Measurements from ENCODE around the gene PCDHGA6.

Gene PCDHGA6

DNA sequence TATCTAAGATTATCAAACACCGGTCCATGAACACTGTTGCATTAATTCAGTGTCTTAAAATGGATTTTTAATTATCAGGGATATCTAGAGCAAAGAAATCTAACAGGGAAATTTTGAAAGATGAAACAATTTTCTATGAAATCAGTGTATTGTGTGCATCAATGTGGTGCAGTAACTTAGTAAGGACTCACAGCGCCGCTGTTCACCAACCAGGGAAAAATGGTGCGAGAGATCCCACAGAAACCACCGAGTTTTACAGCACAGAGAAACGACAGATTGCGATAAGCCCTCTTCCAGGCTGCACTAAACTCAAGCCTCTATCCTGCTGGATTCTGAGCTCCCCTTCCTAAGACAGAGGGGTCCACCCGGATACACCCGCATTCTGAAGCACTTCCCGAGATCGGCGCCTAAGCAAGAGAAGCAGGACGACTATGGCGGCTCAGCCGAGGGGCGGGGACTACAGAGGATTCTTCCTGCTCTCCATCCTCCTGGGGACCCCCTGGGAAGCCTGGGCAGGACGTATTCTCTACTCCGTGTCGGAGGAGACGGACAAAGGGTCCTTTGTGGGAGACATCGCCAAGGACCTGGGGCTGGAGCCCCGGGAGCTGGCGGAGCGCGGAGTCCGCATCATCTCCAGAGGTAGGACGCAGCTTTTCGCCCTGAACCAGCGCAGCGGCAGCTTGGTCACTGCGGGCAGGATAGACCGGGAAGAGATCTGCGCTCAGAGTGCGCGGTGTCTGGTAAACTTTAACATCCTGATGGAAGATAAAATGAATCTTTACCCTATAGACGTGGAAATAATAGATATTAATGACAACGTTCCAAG lies 9.0 kb downstream of the PCDHGA6 start, which contains the start of gene PCDHGA7:
PCDHGA7 (plus strand) TSS at position 274 of the 826 bp plus-strand sequence; CDS start at position 432, 158 bp downstream.
- peak within 1 kb of the TSS; percentile 47 for H3K4me3 ChIP-seq (replicated peaks; ENCODE audit: insufficient read depth, low read length)
- TF ChIP-seq, protein P1, sequence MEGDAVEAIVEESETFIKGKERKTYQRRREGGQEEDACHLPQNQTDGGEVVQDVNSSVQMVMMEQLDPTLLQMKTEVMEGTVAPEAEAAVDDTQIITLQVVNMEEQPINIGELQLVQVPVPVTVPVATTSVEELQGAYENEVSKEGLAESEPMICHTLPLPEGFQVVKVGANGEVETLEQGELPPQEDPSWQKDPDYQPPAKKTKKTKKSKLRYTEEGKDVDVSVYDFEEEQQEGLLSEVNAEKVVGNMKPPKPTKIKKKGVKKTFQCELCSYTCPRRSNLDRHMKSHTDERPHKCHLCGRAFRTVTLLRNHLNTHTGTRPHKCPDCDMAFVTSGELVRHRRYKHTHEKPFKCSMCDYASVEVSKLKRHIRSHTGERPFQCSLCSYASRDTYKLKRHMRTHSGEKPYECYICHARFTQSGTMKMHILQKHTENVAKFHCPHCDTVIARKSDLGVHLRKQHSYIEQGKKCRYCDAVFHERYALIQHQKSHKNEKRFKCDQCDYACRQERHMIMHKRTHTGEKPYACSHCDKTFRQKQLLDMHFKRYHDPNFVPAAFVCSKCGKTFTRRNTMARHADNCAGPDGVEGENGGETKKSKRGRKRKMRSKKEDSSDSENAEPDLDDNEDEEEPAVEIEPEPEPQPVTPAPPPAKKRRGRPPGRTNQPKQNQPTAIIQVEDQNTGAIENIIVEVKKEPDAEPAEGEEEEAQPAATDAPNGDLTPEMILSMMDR (IDR thresholded peaks at IDR 0.05; ENCODE audit: insufficient read depth, low read length): peak; percentile 33
- TF ChIP-seq REST (IDR thresholded peaks at IDR 0.05; ENCODE audit: insufficient replicate concordance, low read depth): no peak
- peak in 1 of 2 experiments; percentile 32 for DNase-seq (ENCODE audit: low read depth in 1 of 2, low spot score in 1 of 2)

DNA sequence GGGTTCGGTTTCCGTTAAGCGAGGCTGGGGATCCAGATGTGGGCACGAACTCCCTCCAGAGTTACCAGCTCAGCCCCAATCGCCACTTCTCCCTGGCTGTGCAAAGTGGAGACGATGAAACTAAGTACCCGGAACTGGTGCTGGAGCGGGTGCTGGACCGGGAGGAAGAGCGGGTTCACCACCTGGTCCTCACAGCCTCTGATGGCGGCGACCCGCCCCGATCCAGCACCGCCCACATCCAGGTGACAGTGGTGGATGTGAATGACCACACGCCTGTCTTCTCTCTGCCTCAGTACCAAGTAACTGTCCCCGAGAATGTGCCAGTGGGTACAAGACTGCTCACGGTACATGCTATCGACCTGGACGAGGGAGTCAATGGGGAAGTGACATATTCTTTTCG lies 9.7 kb downstream of the PCDHGA6 start:
- no peak for DNase-seq (ENCODE audit: low read depth in 1 of 2, low spot score in 1 of 2)
- TF ChIP-seq, protein P1 (IDR thresholded peaks at IDR 0.05; ENCODE audit: insufficient read depth, low read length): no peak
- TF ChIP-seq GABPA (IDR thresholded peaks at IDR 0.05; ENCODE audit: low read depth) (no peak), REST (IDR thresholded peaks at IDR 0.05; ENCODE audit: insufficient replicate concordance, low read depth) (no peak), POLR2AphosphoS5 (IDR thresholded peaks at IDR 0.05; ENCODE audit: low read depth) (no peak), SPI1 (IDR thresholded peaks at IDR 0.05; ENCODE audit: borderline replicate concordance, low read depth) (no peak)
- Histone ChIP-seq H3K27me3 (ENCODE audit: insufficient read depth, poor library complexity, severe bottlenecking) (no peaks in the 10 kb centered on the region), H3K4me3 (replicated peaks; ENCODE audit: insufficient read depth, low read length) (no peak overlapping the region), H3K27ac (replicated peaks) (no peak overlapping the region)

More for the DNA sequence above, 9.0 kb downstream of the PCDHGA6 start, which contains the start of gene PCDHGA7:
- H3K27ac ChIP-seq (replicated peaks): no peak within 1 kb of the TSS; the same call in 1 of the 2 replicates
- H3K27me3 ChIP-seq (ENCODE audit: insufficient read depth, poor library complexity, severe bottlenecking): no peaks in the 10 kb centered on the region

GRCh38 chr5:141384471-141385267 lies 11.0 kb downstream of the PCDHGA6 start:
- DNase-seq (ENCODE audit: low read depth in 1 of 2, low spot score in 1 of 2): no peak
- no peak for TF ChIP-seq REST (IDR thresholded peaks at IDR 0.05; ENCODE audit: insufficient replicate concordance, low read depth)
- TF ChIP-seq, protein P1 (IDR thresholded peaks at IDR 0.05; ENCODE audit: insufficient read depth, low read length): no peak
- TF ChIP-seq POLR2AphosphoS5 (IDR thresholded peaks at IDR 0.05; ENCODE audit: low read depth): no peak
- no peak for TF ChIP-seq SPI1 (IDR thresholded peaks at IDR 0.05; ENCODE audit: borderline replicate concordance, low read depth)
- TF ChIP-seq GABPA (IDR thresholded peaks at IDR 0.05; ENCODE audit: low read depth): no peak
- no peak overlapping the region for H3K4me3 ChIP-seq (replicated peaks; ENCODE audit: insufficient read depth, low read length)
- H3K27me3 ChIP-seq (ENCODE audit: insufficient read depth, poor library complexity, severe bottlenecking): no peaks in the 10 kb centered on the region
- H3K27ac ChIP-seq (replicated peaks): no peak overlapping the region

Data from HL-60 (cell line).